ENCODE results near the gene SLC10A6.

GRCh38 chr4:86831262-86832130, 17.7 kb downstream of the SLC10A6 start:
- no peak for TF ChIP-seq POLR2A (IDR thresholded peaks at IDR 0.05; ENCODE audit: extremely low read depth, insufficient read length)
- TF ChIP-seq CTCF (IDR thresholded peaks at IDR 0.05; ENCODE audit: low read depth, low read length) = no peak
- no peak for TF ChIP-seq MYC (IDR thresholded peaks at IDR 0.05; ENCODE audit: low read depth, low read length)
